HG03064 (cell line): Measurements from ENCODE around the gene CEP85L.

Experiments
- ATAC-seq: cut with Tn5 transposase; IDR thresholded peaks from one replicate; pipeline ENCODE4 v1.9.1; 2021; ENCODE audit warnings: low read depth; ENCODE audit not compliant: unreplicated experiment

Gene CEP85L

GRCh38 chr6:118581489-118581959 is 69.9 kb downstream of the CEP85L start:
- no peak for ATAC-seq

GRCh38 chr6:118580585-118581419 is 70.6 kb downstream of the CEP85L start:
- ATAC-seq: no peak

- no peak for ATAC-seq
Observed at GRCh38 chr6:118579786-118580185, 71.6 kb downstream of the CEP85L start.

- no peak for ATAC-seq
Observed at GRCh38 chr6:118578617-118579016, 72.8 kb downstream of the CEP85L start.

GRCh38 chr6:118577972-118578371 is 73.4 kb downstream of the CEP85L start:
- no peak for ATAC-seq

GRCh38 chr6:118574051-118574865 is 77.1 kb downstream of the CEP85L start:
- ATAC-seq: no peak

- ATAC-seq: no peak
Observed at GRCh38 chr6:118571121-118571520, 80.3 kb downstream of the CEP85L start.

- no peak for ATAC-seq
Observed at GRCh38 chr6:118569498-118569897, 81.9 kb downstream of the CEP85L start.

GRCh38 chr6:118567974-118568373 is 83.4 kb downstream of the CEP85L start:
- ATAC-seq: no peak

GRCh38 chr6:118565311-118565960 is 86.0 kb downstream of the CEP85L start:
- peak; percentile 93 for ATAC-seq

- no peak for ATAC-seq
Observed at GRCh38 chr6:118562959-118563358, 88.4 kb downstream of the CEP85L start.

GRCh38 chr6:118562248-118562647 is 89.1 kb downstream of the CEP85L start:
- ATAC-seq: no peak

GRCh38 chr6:118559659-118560058 is 91.7 kb downstream of the CEP85L start:
- ATAC-seq: no peak

- ATAC-seq: peak; percentile 59
Observed at GRCh38 chr6:118558464-118559217, 92.8 kb downstream of the CEP85L start.

GRCh38 chr6:118554698-118555097 is 96.7 kb downstream of the CEP85L start:
- no peak for ATAC-seq

- no peak for ATAC-seq
Observed at GRCh38 chr6:118553132-118553531, 98.3 kb downstream of the CEP85L start.

- ATAC-seq: no peak
Observed at GRCh38 chr6:118551063-118552053, 100.0 kb downstream of the CEP85L start.

- no peak for ATAC-seq
Observed at GRCh38 chr6:118548613-118549012, 102.8 kb downstream of the CEP85L start.

- no peak for ATAC-seq
Observed at GRCh38 chr6:118548136-118548535, 103.3 kb downstream of the CEP85L start, which contains the start of gene PLN. TSS of gene PLN (plus strand) at chr6:118548296. CDS start at chr6:118558922, 10,626 bp downstream.
